SK-N-DZ (cell line): ENCODE measurements around the gene NHSL2.

Experiments
- DNase-seq: peaks from one replicate; pipeline ENCODE4 v3.0.0-alpha.2; 2015; ENCODE audit warnings: low spot score

Gene NHSL2

GRCh38 chrX:72107320-72107719 lies 196.7 kb downstream of the NHSL2 start:
- DNase-seq = no peak

GRCh38 chrX:72107841-72108595 lies 197.4 kb downstream of the NHSL2 start:
- no peak for DNase-seq

- DNase-seq = no peak
Measured at GRCh38 chrX:72108666-72109065, 198.0 kb downstream of the NHSL2 start.

GRCh38 chrX:72110051-72110875 lies 199.6 kb downstream of the NHSL2 start:
- DNase-seq = no peak

GRCh38 chrX:72110876-72111708 lies 200.4 kb downstream of the NHSL2 start:
- DNase-seq = no peak

GRCh38 chrX:72113461-72113860 lies 202.8 kb downstream of the NHSL2 start:
- DNase-seq = no peak

GRCh38 chrX:72114306-72114705 lies 203.7 kb downstream of the NHSL2 start:
- DNase-seq = no peak

- no peak for DNase-seq
Measured at GRCh38 chrX:72114807-72115206, 204.2 kb downstream of the NHSL2 start.

GRCh38 chrX:72115380-72115779 lies 204.7 kb downstream of the NHSL2 start:
- DNase-seq = peak; percentile 98

- no peak for DNase-seq
Measured at GRCh38 chrX:72117636-72118210, 207.1 kb downstream of the NHSL2 start.

- DNase-seq = no peak
Measured at GRCh38 chrX:72120837-72121236, 210.2 kb downstream of the NHSL2 start.

GRCh38 chrX:72121383-72121782 lies 210.7 kb downstream of the NHSL2 start:
- no peak for DNase-seq

GRCh38 chrX:72122621-72123337 lies 212.1 kb downstream of the NHSL2 start:
- no peak for DNase-seq

GRCh38 chrX:72123471-72124185 lies 213.0 kb downstream of the NHSL2 start:
- DNase-seq = peak; percentile 99

- no peak for DNase-seq
Measured at GRCh38 chrX:72124540-72125201, 214.0 kb downstream of the NHSL2 start.

GRCh38 chrX:72125331-72126047 lies 214.8 kb downstream of the NHSL2 start:
- DNase-seq = no peak

- no peak for DNase-seq
Measured at GRCh38 chrX:72126048-72126415, 215.4 kb downstream of the NHSL2 start.

- peak; percentile 87 for DNase-seq
Measured at GRCh38 chrX:72126539-72127140, 216.0 kb downstream of the NHSL2 start.

- no peak for DNase-seq
Measured at GRCh38 chrX:72127332-72127731, 216.7 kb downstream of the NHSL2 start.
